Neuronal stem cell (in vitro differentiated cells): ENCODE data around the gene PDGFD.

ENCODE experiments used
- DNase-seq: peaks from one replicate; pipeline ENCODE4 v3.0.0-alpha.2; 2013; ENCODE audit warnings: low spot score
- H2AFZ ChIP-seq: one replicate; pipeline ENCODE4 v1.6.1; 2013; ENCODE audit warnings: mild to moderate bottlenecking, low read length, inconsistent platforms
- H2AK5ac ChIP-seq: 2 replicates; pipeline ENCODE4 v1.6.1; 2013; ENCODE audit warnings: low read depth, mild to moderate bottlenecking, inconsistent platforms, low read length, moderate library complexity, mixed read lengths
- H2BK120ac ChIP-seq: 2 replicates; pipeline ENCODE4 v1.6.1; 2013; ENCODE audit warnings: low read depth, mild to moderate bottlenecking, inconsistent platforms, low read length, moderate library complexity, mixed read lengths
- H2BK12ac ChIP-seq: one replicate; pipeline ENCODE4 v1.6.1; 2013; ENCODE audit warnings: low read length, inconsistent platforms
- H2BK15ac ChIP-seq: 2 replicates; pipeline ENCODE4 v1.6.1; 2013; ENCODE audit warnings: mild to moderate bottlenecking, low read length, inconsistent platforms, mixed read lengths
- H2BK5ac ChIP-seq: one replicate; pipeline ENCODE4 v1.6.1; 2013; ENCODE audit warnings: inconsistent platforms, mild to moderate bottlenecking, low read length, moderate library complexity
- H3K14ac ChIP-seq: one replicate; pipeline ENCODE4 v1.6.1; 2013; ENCODE audit warnings: low read length, inconsistent platforms
- H3K18ac ChIP-seq: 2 replicates; pipeline ENCODE4 v1.6.1; 2013; ENCODE audit warnings: low read length, inconsistent platforms
- H3K23ac ChIP-seq: 2 replicates; pipeline ENCODE4 v1.6.1; 2013; ENCODE audit warnings: low read depth, mild to moderate bottlenecking, mixed read lengths, low read length, inconsistent platforms; ENCODE audit not compliant: poor library complexity
- H3K27ac ChIP-seq: replicated peaks from 3 replicates; pipeline ENCODE4 v1.5.1; 2013; ENCODE audit warnings: low read length, inconsistent platforms
- H3K27me3 ChIP-seq, 3 experiments: 2 replicates each; pipeline ENCODE4 v1.6.1; 2013; ENCODE audit warnings: low read length in 3 of 3, mild to moderate bottlenecking in 2 of 3, inconsistent platforms in 1 of 3, low read depth in 1 of 3, mixed read lengths in 1 of 3, moderate library complexity in 1 of 3; ENCODE audit not compliant: control insufficient read depth in 3 of 3, insufficient read depth in 3 of 3
- H3K36me3 ChIP-seq, 2 donors: replicated peaks in 1 of 2; 2 replicates each; pipeline ENCODE4 v1.6.1; 2013; ENCODE audit warnings: low read length in 2 of 2; ENCODE audit not compliant: control insufficient read depth in 2 of 2, insufficient read depth in 2 of 2
- H3K4ac ChIP-seq: 2 replicates; pipeline ENCODE4 v1.6.1; 2013; ENCODE audit warnings: inconsistent platforms, mild to moderate bottlenecking, low read length, moderate library complexity
- H3K4me1 ChIP-seq, 2 donors: 1 replicate in 1 of 2; 2 replicates in 1 of 2; pipeline ENCODE4 v1.6.1; 2013; ENCODE audit warnings: low read length in 2 of 2, low read depth in 1 of 2; ENCODE audit not compliant: control insufficient read depth in 2 of 2, insufficient read depth in 1 of 2
- H3K4me2 ChIP-seq: one replicate; pipeline ENCODE4 v1.6.1; 2013; ENCODE audit warnings: mild to moderate bottlenecking, low read length, inconsistent platforms; ENCODE audit not compliant: insufficient read depth, poor library complexity, severe bottlenecking
- H3K4me3 ChIP-seq, 2 donors: 2 replicates each; pipeline ENCODE4 v1.5.1; 2013; ENCODE audit warnings: low read length in 2 of 2, mild to moderate bottlenecking in 2 of 2, inconsistent platforms in 1 of 2, moderate library complexity in 1 of 2
- H3K79me1 ChIP-seq: one replicate; pipeline ENCODE4 v1.6.1; 2013; ENCODE audit warnings: low read depth, mild to moderate bottlenecking, inconsistent platforms, low read length, moderate library complexity
- H3K9ac ChIP-seq: one replicate; pipeline ENCODE4 v1.6.1; 2013; ENCODE audit warnings: mild to moderate bottlenecking, low read depth, low read length, inconsistent platforms; ENCODE audit not compliant: poor library complexity
- H3K9me3 ChIP-seq, 2 donors: replicated peaks in 1 of 2; 2 replicates each; pipeline versions ENCODE3 to v1.6.1; 2013; ENCODE audit warnings: low read length in 2 of 2, mild to moderate bottlenecking in 2 of 2, inconsistent platforms in 1 of 2, low read depth in 1 of 2, mixed read lengths in 1 of 2, moderate library complexity in 1 of 2; ENCODE audit not compliant: control insufficient read depth in 2 of 2, insufficient read depth in 1 of 2
- H4K8ac ChIP-seq: one replicate; pipeline ENCODE4 v1.6.1; 2013; ENCODE audit warnings: low read depth, mild to moderate bottlenecking, inconsistent platforms, low read length, moderate library complexity
- H4K91ac ChIP-seq: one replicate; pipeline ENCODE4 v1.6.1; 2013; ENCODE audit warnings: low read length, low read depth, mild to moderate bottlenecking, inconsistent platforms; ENCODE audit not compliant: poor library complexity
- WGBS, 2 donors: extraction: QIAGEN DNeasy Blood & Tissue Kit; methylation state at CpG; one replicate each; pipeline ENCODE4 v1.1.7; 2013; ENCODE audit warnings: missing lambda C conversion rate in 2 of 2, mixed read lengths in 1 of 2; ENCODE audit not compliant: insufficient read length in 2 of 2, insufficient replicate concordance in 1 of 2; ENCODE audit errors: extremely low coverage in 2 of 2; 5-methylcytosine and 5-hydroxymethylcytosine counted together

Gene PDGFD

DNA sequence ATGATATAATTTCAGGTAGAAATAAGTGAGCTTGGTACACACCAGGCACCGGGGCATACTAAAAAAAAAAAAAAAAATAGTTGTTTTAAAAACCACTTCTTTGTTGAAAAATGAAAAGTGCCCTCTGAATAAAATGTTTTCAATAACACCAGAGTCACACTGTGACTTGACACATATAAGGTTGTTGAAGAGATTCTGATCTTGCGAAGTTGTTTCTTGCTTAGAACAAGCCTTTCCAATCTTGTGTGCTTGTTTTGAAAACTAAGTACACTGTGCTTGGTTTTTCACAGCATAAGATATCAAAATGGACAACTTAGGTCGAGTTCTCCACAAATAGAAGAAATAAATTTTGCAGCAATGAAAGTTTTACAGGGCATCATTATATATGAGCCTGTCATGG is 17.0 kb downstream of the PDGFD start:
- Histone ChIP-seq H2BK5ac (no peak overlapping the region), H3K23ac (no peak overlapping the region), H2AFZ (no peak overlapping the region), H2AK5ac (no peak overlapping the region), H3K4ac (no peak overlapping the region), H3K18ac (no peak overlapping the region), H3K27me3 (no peaks in the 10 kb centered on the region), H3K4me2 (no peak overlapping the region), H3K36me3 (no peaks in the 10 kb centered on the region), H2BK12ac (no peak overlapping the region), H4K91ac (no peak overlapping the region), H3K14ac (no peak overlapping the region), H2BK120ac (no peak overlapping the region), H3K79me1 (no peaks in the 10 kb centered on the region), H3K27ac (no peak overlapping the region), H4K8ac (no peak overlapping the region), H3K9ac (no peak overlapping the region), H3K4me1 (peaks cover 0 to 3% of the 10 kb centered on the region in 2 donors), H3K9me3 (no peaks in the 10 kb centered on the region), H3K4me3 (no peak overlapping the region), H2BK15ac (no peak overlapping the region)
- DNase-seq = no peak
- no CpG with 5 or more reads among the region's 3 CpGs for WGBS, 2 donors

DNA sequence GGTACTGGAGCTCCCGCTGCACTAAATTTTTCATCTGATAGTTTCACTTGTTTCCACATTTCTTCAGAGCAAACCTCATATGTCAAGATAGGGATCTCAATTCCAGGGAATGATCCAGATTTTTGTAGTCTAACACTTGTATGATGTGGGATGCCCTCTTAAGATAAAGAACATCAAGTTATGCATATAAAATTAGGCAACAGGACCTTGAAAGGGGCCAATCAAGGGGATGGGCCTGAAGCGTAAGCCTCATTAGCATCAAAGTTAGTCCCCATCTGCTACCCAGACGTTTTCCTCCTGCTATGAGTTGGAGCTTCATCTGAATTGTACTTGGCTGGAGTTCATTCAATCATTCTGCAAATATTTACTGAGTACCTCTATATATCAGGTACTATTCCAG is 17.5 kb downstream of the PDGFD start:
- Histone ChIP-seq H4K91ac (no peak overlapping the region), H3K9ac (no peak overlapping the region), H3K18ac (no peak overlapping the region), H3K4me2 (no peak overlapping the region), H2BK5ac (no peak overlapping the region), H3K27me3 (no peaks in the 10 kb centered on the region), H2AK5ac (no peak overlapping the region), H3K27ac (no peak overlapping the region), H3K14ac (no peak overlapping the region), H3K4me1 (peaks cover 0 to 3% of the 10 kb centered on the region in 2 donors), H2BK12ac (no peak overlapping the region), H3K4ac (no peak overlapping the region), H2BK15ac (no peak overlapping the region), H2BK120ac (no peak overlapping the region), H3K4me3 (no peak overlapping the region), H3K9me3 (no peaks in the 10 kb centered on the region), H3K79me1 (no peaks in the 10 kb centered on the region), H3K36me3 (no peaks in the 10 kb centered on the region), H3K23ac (no peak overlapping the region), H2AFZ (no peak overlapping the region), H4K8ac (no peak overlapping the region)
- no peak for DNase-seq
- no CpG with 5 or more reads among the region's 3 CpGs for WGBS, 2 donors

DNA sequence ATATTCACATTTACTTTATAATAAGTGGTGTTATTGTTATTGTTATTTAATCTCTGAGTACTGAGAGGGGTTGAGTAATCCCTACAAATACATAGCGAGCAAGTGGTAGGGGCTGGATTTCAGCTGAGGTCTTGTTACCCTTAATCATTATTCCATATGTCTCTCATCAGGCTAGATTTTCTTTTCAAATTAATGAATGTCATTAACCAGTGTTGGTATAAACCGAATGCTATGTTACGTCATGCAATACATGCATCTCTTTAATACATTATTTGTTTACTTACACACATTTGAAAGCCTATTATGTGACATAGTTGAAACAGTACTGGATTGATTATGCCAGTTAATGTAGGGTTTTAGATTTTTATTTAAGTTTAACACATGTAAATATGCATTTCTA is 18.9 kb downstream of the PDGFD start:
- Histone ChIP-seq H3K79me1 (no peaks in the 10 kb centered on the region), H4K91ac (no peak overlapping the region), H3K27ac (no peak overlapping the region), H3K27me3 (no peaks in the 10 kb centered on the region), H3K14ac (no peak overlapping the region), H3K4me2 (no peak overlapping the region), H2BK120ac (no peak overlapping the region), H2AK5ac (no peak overlapping the region), H3K4me3 (no peak overlapping the region), H4K8ac (no peak overlapping the region), H3K36me3 (no peaks in the 10 kb centered on the region), H3K9ac (no peak overlapping the region), H2BK12ac (no peak overlapping the region), H2BK15ac (no peak overlapping the region), H3K4ac (no peak overlapping the region), H2BK5ac (no peak overlapping the region), H3K4me1 (peaks cover 0 to 3% of the 10 kb centered on the region in 2 donors), H3K18ac (no peak overlapping the region), H3K23ac (no peak overlapping the region), H3K9me3 (no peaks in the 10 kb centered on the region), H2AFZ (no peak overlapping the region)
- DNase-seq = no peak
- no CpG with 5 or more reads among the region's 3 CpGs for WGBS, 2 donors

DNA sequence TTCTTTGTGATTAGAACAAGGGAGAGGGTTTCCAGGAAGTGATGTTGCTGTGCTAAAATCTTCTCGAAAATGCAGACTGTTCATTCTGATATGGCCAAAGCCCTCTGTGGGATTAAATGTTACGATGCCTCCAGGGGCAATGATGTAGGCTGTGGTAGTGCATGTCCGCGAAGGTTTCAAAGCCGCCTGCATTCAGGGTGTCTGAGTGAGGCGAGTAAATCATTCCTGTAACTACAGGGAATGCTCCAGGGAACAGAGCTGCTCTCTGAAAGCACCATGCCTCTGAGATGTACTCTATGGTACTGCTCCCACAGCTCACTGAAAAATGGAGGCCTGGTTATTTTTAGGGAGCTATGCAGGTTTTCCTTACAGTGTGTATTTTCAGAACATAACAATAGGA is 21.2 kb downstream of the PDGFD start:
- Histone ChIP-seq H2BK120ac (no peak overlapping the region), H3K27ac (no peak overlapping the region), H3K9me3 (no peaks in the 10 kb centered on the region), H3K4ac (no peak overlapping the region), H2BK5ac (no peak overlapping the region), H3K4me3 (no peak overlapping the region), H3K23ac (no peak overlapping the region), H3K4me1 (peaks cover 0 to 3% of the 10 kb centered on the region in 2 donors), H2AK5ac (no peak overlapping the region), H4K8ac (no peak overlapping the region), H3K79me1 (no peaks in the 10 kb centered on the region), H3K18ac (no peak overlapping the region), H3K9ac (no peak overlapping the region), H3K27me3 (no peaks in the 10 kb centered on the region), H3K4me2 (no peak overlapping the region), H2AFZ (peak overlapping the region; percentile 62), H4K91ac (no peak overlapping the region), H2BK12ac (no peak overlapping the region), H2BK15ac (no peak overlapping the region), H3K14ac (no peak overlapping the region), H3K36me3 (no peaks in the 10 kb centered on the region)
- DNase-seq = no peak
- WGBS, 2 donors = no CpG with 5 or more reads among the region's 6 CpGs
